IPS-NIHi11 (cell line): ENCODE measurements around the gene TAS2R19.

Experiments
- DNase-seq: peaks from one replicate; pipeline ENCODE4 v3.0.0; 2012; ENCODE audit warnings: mixed read lengths, low spot score

TAS2R19 gene

DNA sequence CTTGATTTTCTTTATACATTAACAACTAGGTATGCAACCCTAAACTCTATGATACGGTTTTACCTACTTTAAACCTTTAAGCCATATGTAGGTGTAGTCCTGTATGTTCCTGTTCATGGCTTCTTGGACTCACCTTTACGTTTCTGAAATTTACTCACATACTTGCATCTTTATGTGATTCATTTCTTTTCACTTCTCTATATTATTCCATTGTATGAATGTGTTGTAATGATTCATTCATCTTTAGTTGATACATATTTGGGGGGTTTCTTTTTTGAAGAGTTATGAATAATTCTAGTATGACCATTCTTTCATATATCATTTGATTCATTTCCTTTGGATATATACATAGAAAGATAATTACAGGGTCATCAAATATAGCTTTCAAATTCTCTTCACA is 33.3 kb downstream of the TAS2R19 start:
- DNase-seq, result no peak

DNA sequence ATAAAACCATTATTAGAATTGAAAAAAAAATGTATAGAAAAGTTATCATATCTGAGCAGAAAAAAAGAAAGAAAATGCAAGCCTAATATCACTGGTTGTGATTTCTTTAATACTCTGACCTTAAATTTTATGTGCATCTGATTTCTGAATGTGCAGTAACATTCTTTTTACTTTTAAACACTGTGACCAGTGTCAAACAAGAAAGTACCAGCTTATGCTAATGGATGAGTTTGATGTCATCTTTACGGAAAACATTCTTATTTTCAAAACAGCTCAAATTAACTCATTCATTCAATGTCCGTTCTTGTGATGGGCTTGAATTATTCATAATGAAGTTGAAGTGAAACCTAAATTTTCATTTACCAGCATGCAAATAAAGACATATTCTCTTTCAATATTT is 35.6 kb downstream of the TAS2R19 start, which contains the start of gene TAS2R50:
TSS of gene TAS2R50 (minus strand) at position 101 of the 400 bp plus-strand sequence. CDS start at position 49, 52 bp downstream.
- no peak for DNase-seq

DNA sequence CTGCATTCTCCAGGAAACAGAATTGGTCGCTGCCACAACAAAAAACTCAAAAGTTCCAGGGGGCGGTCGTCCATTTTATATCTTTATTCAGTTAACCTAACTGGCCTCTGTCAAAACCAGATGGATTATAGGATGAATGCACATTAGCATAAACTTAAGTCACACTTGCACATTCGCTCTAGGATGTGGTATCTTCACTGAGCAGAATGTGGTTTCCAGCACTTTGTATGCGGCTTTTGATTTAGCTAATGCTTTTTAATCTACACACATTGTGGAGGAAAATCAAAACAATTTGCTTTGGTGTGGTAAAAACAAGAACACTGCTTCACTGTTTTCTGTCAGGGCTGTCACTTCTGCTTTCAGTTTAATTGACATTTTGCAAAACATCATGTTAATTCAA is 40.2 kb downstream of the TAS2R19 start:
- no peak for DNase-seq

DNA sequence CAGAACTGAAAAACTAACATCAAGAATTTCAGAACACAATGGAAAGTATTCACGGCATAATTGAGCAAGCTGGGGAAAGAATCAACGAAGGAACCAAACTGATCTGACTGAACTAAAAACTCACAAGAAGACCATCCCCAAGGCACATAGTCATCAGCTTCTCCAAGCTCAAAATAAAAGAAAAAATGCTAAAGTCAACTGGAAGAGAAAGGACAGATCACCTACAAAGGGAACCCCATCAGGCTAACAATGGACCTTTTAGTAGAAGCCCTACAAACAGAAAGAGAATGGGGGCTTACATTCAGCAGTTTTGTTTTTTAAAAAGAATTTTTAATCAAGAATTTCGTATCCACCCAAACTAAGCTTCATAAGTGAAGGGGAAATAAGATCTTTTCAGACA is 47.5 kb downstream of the TAS2R19 start:
- DNase-seq, result no peak
